Measurements from ENCODE around the gene EMB.

DNA sequence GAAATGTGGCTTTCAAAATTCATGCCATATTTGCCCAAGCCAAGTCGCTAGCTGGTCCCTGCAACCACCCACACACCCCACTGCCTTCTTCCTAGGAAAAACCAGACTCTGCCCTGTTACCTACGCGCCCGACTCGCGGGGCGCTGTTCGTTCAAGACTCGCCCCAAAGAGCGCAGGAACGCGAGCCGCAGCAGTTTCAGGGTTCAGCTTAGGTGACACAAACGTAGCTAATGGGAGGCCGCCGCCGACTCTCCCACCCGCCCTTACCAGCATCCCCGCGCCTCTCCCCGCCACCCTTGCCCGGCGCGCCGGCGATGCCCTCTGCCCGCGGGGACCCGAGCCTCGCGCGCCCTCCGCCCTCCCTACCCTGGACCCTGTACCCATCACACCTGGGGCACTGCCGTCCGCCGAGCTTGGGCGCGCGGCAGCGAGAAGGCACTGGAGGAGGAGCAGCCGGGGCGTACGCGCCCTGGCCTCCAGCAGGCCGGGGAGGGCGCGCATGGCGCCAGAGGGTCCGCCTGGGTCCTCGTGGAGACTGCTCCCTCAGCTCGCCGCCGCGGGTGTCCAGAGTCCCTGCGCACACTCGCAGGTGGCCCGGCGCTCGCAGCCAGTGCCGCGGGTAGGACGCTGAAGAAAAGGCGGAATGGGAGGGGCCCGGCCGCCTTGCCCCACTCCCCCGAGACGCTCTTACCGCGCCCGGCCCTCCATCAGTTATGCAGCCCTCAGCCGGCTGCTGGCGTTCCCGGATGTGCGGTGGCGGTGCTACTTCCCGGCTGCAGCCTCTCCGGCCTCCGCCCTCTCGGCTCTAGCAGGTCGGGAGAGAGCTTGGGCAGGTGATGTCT lies at the start of gene EMB:
- TF ChIP-seq, protein P1, sequence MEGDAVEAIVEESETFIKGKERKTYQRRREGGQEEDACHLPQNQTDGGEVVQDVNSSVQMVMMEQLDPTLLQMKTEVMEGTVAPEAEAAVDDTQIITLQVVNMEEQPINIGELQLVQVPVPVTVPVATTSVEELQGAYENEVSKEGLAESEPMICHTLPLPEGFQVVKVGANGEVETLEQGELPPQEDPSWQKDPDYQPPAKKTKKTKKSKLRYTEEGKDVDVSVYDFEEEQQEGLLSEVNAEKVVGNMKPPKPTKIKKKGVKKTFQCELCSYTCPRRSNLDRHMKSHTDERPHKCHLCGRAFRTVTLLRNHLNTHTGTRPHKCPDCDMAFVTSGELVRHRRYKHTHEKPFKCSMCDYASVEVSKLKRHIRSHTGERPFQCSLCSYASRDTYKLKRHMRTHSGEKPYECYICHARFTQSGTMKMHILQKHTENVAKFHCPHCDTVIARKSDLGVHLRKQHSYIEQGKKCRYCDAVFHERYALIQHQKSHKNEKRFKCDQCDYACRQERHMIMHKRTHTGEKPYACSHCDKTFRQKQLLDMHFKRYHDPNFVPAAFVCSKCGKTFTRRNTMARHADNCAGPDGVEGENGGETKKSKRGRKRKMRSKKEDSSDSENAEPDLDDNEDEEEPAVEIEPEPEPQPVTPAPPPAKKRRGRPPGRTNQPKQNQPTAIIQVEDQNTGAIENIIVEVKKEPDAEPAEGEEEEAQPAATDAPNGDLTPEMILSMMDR (conservative IDR thresholded peaks at IDR 0.05), result no peak; the same call in 1 of the 2 replicates
- no peak for TF ChIP-seq EZH2 (IDR thresholded peaks at IDR 0.05; ENCODE audit: low read depth)
